WI38 (cell line): ENCODE measurements around the gene PEX7.
A peak's percentile ranks its signal among the peaks of the same experiment; 100 is the strongest.
"Not testable (repeated sequence)": the region's sequence is repeated elsewhere in the genome, so short reads cannot be mapped to it uniquely, and the experiment has no call there.

ENCODE experiments used
- H3K4me3 ChIP-seq: 2 replicates; pipeline ENCODE4 v1.5.1; 2011; ENCODE audit warnings: low read depth, mild to moderate bottlenecking, control low read depth, low read length
- CTCF ChIP-seq: IDR thresholded peaks from 2 replicates; pipeline ENCODE4 v1.5.1; 2012; ENCODE audit warnings: low read depth, mild to moderate bottlenecking, control low read depth, low read length

PEX7 gene

GRCh38 chr6:136823128-136823660, 802 bp downstream of the PEX7 start:
- peak overlapping the region; percentile 57 for H3K4me3 ChIP-seq
- no peak for TF ChIP-seq CTCF

GRCh38 chr6:136826216-136826615, 3.8 kb downstream of the PEX7 start:
- no peak for TF ChIP-seq CTCF
- H3K4me3 ChIP-seq: no peak overlapping the region

GRCh38 chr6:136831873-136832562, 9.6 kb downstream of the PEX7 start:
- TF ChIP-seq CTCF: no peak
- no peak overlapping the region for H3K4me3 ChIP-seq

- no peak for TF ChIP-seq CTCF
- no peak overlapping the region for H3K4me3 ChIP-seq
These were observed 18.0 kb downstream of the PEX7 start for GRCh38 chr6:136840276-136841001.

- no peak for TF ChIP-seq CTCF
- no peak overlapping the region for H3K4me3 ChIP-seq
These were observed 20.8 kb downstream of the PEX7 start for GRCh38 chr6:136843210-136843609.

GRCh38 chr6:136846046-136846445, 23.7 kb downstream of the PEX7 start:
- TF ChIP-seq CTCF: peak; percentile 55; the same call in 1 of the 2 replicates
- H3K4me3 ChIP-seq: no peak overlapping the region

- not testable (repeated sequence) for H3K4me3 ChIP-seq
These were observed 24.1 kb downstream of the PEX7 start for GRCh38 chr6:136846477-136846876.

GRCh38 chr6:136849979-136850563, 27.7 kb downstream of the PEX7 start:
- not testable (repeated sequence) for H3K4me3 ChIP-seq
